HG03095 (cell line): ENCODE measurements around the gene TAPT1.
"Not testable (repeated sequence)": the region's sequence is repeated elsewhere in the genome, so short reads cannot be mapped to it uniquely, and the experiment has no call there.

Experiments
- ATAC-seq: cut with Tn5 transposase; IDR thresholded peaks from one replicate; pipeline ENCODE4 v1.9.1; 2021; ENCODE audit warnings: moderate library complexity; ENCODE audit not compliant: unreplicated experiment

The TAPT1 gene

DNA sequence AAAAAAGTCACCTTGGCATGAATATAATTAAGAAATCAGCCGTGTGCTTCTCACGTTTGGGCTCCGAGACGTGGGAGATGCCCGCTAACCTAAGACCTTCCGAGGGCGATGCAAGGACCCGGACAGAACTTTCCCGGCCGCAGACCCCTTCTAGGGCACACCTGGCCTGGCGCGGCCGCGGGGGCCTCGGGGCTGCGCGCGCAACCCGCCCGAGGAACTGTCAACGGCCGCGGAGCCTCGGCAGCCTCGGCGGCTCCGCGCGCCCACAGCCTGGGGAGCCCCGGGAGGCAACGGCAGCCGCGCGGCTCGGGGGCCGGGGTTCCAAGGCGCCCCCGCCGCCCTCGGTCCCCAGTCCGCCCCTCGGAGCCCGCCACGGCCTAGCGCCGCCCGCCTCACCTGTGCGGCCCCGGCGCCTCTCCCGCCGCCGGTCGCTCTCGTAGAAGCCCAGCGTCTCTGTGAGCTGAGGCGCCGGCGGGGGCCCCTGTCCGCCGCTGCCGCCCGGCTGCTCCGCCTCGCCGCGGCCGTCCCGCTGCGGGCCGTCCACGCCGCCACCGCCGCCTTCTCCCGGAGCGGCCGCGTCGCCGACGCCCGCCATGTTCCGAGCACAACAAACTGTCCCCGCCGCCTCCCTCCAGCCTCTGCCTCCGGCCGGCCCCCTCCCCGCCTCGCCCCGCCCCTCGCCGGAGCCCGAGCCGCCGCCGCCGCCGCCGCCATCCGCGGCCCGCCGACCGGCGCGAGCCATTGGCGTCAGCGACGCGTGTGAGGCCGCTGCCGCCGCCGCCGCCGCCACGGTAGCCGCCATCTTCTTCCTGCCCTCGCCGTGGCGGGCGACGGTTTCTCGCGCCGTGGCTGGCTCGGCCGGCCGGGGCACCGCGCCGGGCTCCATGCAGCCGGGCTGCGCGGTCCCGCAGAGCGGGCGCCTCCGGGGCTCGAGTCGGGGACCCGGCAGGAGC, at the start of gene TAPT1:
TAPT1 (minus strand) TSS at position 609 of the 953 bp plus-strand sequence; CDS start at position 595, 14 bp downstream.
- peak; percentile 68 for ATAC-seq

DNA sequence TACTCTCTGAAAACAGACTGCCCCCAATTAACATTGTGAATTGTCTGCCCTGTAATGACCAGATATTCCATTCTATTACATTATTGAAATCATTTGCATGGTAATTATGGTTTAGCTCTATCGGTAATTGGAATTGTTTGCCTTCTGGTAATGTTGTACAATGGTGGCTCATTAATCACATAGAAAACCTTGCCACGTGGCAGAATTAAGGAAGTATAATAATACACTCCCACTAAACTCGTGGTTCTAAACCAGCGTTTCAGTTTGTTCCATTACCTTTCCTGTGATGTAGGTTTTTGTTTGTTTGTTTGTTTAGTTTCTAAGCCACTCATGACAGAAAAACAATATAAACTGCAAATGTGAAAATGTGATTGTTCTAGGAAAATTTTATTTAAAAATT, 45.1 kb upstream of the TAPT1 start:
- no peak for ATAC-seq

- ATAC-seq = no peak
These were observed 44.4 kb upstream of the TAPT1 start for GRCh38 chr4:16270454-16271328.

DNA sequence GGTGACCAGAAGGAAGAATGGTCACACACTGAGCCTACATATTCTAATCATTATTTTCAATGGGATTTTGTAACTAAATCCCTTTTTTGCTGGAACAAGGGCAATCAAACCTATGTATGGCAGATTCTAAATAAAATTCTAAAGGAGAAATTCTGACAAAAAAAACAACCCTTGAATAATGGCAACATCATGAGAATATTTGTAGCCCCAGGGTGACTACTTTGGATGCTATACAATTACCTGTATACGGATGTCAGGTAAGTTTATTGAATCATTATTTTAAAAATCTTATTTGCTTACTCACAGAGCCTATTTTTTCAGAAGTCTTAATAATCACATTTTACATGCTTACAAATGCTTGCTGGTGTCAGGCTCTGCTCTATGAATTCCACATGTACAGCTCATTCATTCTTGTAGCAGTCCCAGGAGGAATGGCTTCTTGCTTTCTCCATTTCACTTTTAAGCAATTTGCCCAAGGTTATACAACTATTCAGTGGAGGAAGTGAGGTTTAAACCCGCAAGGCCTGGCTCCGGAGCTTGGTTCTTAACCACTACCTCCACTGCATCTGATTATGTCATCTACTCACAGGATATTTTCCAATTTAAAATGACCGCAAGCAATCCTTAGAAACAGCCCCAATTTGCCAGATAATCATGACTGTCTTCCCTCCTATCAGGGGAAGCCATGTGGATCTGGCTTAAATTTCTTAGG, 43.6 kb upstream of the TAPT1 start:
- not testable (repeated sequence) for ATAC-seq

- no peak for ATAC-seq
These were observed 43.0 kb upstream of the TAPT1 start for GRCh38 chr4:16269240-16269639.

DNA sequence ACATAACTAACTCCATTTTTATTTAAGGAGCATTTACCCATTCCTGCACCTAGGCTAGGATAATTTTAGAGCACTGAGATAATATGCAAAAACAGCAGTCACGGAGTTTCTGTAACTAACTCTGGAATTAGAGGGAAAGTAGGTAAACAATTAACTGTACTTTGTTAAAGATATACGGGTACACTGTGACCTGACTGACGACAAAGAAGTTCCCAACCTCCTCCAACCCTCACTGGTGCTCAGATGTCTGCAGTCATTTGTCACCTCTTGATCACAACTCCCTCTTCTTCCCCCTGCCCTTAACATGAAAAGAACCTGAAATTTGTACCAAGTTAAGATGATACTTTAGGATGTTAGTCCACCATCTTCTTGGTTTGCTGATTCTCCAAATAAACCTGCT, 42.0 kb upstream of the TAPT1 start:
- no peak for ATAC-seq

DNA sequence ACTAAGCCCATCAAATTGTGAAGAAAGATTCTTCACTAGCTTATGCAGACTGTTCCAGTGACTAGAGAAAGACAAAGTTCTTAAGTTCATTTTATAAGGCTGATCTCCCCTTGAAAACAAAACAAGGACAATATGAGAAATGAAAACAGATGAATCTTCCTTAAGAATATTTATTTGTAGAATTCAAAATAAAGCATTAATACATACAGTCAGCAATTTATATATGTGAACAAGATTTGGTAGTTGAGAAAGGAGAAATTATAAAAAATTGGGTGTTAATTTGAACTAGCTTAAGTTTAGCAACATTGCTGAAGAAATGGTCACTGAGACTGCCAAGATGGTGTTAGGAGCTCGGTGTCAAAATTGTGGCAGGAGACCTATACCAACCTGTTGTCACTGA, 41.4 kb upstream of the TAPT1 start:
- no peak for ATAC-seq

GRCh38 chr4:16265820-16266219, 39.5 kb upstream of the TAPT1 start:
- ATAC-seq = no peak

DNA sequence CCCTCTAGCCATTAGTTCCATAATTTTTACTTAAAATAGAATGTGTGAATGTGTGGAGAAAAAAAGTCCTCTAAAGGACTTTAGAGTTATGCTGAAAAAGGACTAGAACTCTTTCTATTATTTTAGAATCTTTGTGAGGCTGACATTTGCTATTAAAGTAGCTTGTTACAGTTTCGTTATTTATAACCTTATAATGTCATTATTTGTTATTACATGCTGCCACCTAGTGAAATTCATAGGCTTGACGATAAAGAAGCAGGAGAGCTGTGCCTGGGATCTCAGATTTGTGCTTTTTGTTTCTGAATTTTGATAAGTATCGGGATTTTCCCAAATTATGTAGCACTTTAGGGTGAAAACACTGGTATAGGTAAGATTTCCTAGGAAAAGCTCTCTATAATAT, 38.5 kb upstream of the TAPT1 start:
- ATAC-seq = no peak

GRCh38 chr4:16263056-16263455, 36.8 kb upstream of the TAPT1 start:
- ATAC-seq = no peak

DNA sequence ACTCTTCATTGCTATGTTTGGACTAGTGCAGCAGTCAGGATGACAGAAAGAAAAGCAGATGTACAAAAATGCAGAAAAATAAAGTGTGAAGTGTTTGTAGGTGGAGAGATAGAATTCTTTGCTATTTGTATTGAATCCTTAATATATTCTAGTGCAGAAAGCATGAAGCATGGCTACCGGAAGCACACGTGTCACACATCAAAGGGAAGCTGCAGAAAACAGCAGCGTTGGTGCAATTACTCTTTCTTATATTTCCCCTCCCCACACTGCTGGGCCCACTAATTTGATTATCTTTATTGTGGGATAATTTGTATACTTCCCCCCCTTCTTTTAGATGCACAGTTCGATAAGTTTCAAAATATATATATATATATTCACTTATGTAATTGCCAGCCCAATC, 35.9 kb upstream of the TAPT1 start:
- no peak for ATAC-seq

DNA sequence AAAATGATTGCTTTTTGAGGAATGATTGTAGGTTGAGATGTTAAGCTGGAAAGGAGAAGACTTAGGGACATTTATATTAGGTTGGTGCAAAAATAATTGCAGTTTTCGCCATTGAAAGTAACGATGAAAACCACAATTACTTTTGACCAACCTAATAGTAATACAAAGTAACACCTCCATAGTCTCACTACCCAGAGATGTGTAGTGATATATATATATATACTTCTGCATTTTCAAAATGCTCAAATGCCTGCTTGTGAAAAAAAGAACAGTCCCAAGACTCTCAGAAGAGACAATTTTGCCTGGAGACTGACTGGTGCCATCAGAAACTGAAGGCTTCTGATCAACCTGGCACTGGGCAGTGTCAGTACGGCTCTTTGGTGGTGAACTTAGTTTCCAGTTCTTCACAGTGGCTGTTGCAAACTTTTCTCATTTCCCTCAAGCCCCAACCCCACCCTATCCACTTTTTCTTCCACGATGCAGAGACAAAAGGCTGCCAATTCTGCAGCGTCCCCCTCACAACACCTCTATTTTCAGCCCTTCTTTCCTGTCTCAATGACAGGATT, 35.1 kb upstream of the TAPT1 start:
- ATAC-seq = no peak

DNA sequence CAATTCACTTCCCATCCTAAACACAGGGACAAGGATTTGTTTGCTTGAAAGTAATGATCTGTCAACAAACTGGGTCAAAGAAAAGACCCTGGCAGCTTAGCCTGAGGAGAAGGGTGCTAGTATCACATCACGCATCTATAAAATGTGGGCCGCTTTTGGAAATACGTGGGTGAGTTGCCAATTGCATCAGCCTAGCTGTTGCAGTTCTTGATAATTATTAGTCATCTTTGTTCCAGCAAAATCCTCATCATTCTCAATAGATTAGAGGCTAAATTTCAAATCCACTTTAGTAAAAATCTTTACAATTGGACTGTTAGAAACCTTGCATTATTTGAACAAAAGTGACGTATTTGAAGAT, 33.6 kb upstream of the TAPT1 start:
- ATAC-seq = no peak

DNA sequence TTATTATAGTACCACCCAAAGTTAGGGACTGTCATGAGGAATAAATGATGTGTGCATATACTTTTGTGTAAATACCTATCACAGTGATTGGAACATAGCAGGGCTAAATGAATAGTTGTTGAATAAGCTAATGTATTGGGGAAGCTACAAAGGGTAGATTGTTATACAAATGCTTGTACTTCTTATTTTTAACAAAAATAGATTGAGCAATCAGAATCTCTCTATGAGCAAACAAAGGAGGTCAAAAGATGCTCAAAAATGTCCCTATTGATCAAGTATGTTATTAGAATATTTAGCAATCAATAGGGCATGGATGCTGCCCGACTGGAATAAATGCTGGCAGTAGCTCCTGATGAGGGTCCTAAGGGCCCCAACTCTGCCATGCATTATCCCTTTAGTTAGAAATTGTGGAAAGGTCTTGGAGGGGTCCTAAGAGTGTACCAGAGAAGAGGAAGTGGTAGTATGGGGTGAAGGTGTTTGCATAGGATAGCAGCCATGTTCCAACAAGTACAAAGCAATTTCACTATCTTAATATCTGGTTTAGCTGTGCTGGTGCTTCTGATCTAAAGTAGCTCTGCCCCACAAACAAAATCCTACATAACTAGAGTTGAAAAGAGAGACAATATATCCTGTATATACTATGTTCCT, 33.1 kb upstream of the TAPT1 start:
- ATAC-seq = no peak

DNA sequence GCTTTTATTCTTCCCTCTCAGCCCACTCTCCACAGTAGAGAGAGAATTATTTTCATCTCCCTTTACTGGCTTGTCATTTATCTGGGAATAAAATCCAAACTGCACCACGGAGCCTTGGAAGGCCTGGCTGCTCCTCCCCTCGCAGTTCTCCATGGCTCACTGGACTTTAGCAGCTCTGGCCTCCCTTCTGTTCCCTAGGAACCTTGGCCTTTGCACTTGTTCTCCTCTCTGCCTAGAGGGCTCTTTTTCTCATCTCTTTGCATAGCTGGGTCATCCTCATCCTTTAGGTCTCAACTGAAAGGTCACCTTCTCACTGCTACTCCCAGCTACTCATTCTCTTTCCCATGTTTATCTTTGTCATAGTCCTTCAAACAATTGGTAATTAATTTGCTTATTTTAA, 31.3 kb upstream of the TAPT1 start:
- no peak for ATAC-seq

DNA sequence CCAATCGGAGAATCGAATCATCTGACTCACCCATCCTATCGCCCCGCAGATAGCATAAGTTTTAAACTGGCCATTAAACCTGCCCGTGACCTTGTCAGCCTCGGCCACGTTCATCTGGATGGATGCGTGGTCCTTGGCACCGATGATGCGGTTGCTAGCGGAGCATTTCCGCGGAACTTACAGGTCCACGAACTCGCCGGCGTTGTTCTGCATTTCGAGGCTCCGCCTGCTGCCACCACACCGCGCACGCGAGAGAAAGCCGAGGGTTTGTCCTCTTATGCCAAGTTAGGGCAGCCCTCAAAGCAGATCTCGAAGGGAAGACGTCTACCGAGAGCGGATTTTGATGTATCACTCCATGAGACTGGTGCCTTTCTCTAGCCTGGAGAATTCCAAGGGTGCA, 30.1 kb upstream of the TAPT1 start:
- ATAC-seq = no peak

- no peak for ATAC-seq
These were observed 29.5 kb upstream of the TAPT1 start for GRCh38 chr4:16255730-16256129.

DNA sequence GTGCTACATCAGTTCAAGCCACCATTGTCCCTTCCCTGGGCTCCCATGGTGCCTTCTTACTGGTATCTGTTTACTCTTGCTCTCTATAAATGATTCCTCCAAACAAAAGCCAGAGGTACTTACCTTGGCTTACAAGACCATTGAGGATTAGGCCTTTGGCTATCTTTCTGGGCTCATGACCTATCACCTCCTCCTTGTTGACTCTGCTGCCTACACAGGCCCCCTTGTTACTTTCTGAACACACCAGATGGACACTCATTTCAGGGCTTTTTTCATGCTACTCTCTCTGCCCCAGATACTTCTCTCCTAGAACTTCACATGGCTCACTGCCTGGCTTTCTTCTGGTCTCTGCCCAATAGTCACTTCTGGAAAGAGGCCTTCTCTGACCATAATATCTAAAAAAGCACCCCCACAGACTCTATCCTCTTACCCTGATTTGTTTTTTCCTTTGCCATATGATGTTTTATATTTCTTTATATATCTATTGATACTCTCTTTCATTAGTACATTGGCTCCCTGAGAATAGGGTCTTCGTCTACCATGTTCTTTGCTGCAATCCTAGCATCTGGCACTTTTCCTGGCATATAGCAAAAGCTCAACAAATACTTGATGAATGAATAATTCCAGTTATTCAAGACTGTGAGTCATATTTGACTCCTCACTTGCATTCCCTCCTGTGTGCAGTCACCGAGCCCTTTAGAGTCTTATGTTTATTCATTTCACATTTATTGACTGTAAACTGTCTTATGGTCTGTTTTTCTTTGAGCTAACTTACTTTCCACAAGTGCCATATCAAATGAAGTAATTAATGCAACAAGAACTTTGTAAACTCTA, 27.1 kb upstream of the TAPT1 start:
- no peak for ATAC-seq

GRCh38 chr4:16250661-16251365, 24.5 kb upstream of the TAPT1 start:
- ATAC-seq = no peak
